Activated gamma-delta T cell treated with anti-CD3 and anti-CD28 coated beads, Interleukin-2, amount 50 U/mL, for 16 hours (primary cell): ENCODE data around the gene DBN1.
A peak's percentile ranks its signal among the peaks of the same experiment; 100 is the strongest.
"Not testable (repeated sequence)": the region's sequence is repeated elsewhere in the genome, so short reads cannot be mapped to it uniquely, and the experiment has no call there.

Source experiments
- DNase-seq: peaks from one replicate; pipeline ENCODE4 v3.0.0-alpha.2; 2020; ENCODE audit warnings: low read depth

DBN1 gene

DNA sequence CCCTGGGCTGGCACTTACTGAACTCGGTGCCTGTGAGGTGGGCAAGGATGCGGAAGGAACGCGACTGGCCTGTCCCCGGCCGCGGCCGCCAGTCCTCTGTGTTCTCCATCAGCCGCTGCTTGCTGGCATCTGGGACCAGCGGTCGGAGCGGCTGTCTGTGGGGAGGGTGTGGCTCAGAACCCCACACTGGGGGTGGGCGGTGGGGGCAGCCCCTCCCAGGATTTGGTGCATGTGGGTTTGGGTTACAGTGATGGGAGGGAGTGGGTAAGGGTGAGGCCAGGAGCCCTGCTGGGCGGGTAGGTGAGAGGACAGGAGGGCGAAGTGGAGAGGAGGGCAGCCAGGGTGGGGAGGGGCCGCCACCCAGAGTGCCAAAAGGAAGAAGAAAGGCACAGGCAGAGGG, 17.6 kb upstream of the DBN1 start:
- no peak for DNase-seq

- no peak for DNase-seq
These were observed 17.0 kb upstream of the DBN1 start for GRCh38 chr5:177490311-177490991.

DNA sequence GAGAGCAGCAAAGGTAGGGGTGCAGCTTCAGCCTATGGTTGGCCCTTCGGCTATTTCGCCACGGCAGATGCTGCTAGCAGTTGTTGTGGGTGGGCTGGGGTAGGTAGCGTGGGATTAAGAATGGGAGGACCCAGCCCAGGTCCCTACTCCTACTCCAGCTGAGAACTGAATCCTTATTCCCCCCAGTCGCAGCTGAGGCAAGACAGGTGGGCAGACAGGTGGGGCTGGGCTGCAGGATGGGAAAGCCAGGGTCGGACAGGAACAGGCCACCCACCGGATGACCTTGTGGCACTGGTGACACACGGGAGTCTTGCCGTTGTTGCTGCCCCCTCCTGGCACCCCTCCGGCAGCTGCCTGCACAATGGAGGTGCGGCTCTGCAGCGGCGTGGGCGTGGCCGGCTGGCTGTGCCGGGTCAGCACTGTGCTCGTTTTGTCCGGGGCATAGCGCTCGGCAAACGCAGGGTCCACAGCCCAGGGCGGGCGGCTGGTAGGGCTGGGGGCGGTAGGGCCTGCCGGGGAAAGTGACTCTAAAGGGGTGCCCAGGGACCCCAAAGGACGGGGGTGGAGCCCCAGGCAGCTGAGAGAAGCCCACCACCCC, 15.8 kb upstream of the DBN1 start:
- DNase-seq, result no peak

- DNase-seq, result no peak
These were observed 14.5 kb upstream of the DBN1 start for GRCh38 chr5:177487975-177488374.

DNA sequence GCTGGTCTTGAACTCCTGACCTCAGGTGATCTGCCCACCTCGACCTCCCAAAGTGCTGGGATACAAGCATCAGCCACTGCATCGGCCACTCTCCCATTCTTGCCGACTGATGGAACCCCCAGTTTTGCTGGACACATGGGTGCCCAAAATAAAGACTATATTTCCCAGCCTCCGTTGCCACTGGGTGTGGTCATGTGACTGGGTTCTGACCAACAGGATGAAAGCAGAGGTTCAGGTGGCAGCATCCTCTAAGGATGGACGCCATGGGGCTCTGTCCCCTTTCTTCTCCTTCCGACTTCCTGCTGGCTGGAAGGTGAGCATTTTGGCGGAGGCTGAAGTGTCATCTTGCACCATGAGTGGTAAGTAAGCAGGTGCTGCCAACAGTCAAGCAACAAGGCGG, 13.7 kb upstream of the DBN1 start:
- no peak for DNase-seq

GRCh38 chr5:177486256-177486655, 12.8 kb upstream of the DBN1 start:
- no peak for DNase-seq

GRCh38 chr5:177485753-177486152, 12.3 kb upstream of the DBN1 start:
- DNase-seq, result not testable (repeated sequence)

DNA sequence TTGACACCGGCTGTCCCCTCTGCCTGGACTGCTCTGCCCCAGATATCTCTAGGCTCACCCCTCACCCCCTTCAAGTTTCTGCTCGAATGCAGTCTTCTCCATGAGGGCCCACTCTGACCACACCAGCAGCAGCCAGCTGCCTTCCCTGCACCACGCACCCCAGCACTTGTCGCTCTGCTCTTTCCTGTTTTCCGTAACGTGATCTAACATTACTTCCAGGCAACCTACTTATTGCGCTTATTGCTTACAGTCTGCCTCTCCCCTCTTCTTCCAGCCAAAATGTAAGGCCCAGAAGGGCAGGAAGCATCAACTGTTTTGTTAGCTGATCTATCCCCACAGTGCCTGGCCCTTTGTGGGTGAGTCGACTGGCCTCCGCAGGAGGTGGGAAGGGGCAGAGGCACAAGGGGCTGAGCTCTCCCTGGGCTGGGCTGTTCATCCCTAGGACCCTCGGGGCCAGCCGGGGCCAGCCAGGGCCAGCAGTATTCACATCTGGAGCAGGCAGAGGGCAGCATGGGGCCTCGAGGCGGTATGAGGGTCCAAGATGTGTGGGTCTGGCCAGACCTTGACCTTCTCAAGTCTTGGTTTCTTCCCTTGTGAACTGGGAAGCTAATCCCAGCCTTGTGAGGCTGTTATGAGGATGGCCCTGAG, 11.6 kb upstream of the DBN1 start:
- no peak for DNase-seq

DNA sequence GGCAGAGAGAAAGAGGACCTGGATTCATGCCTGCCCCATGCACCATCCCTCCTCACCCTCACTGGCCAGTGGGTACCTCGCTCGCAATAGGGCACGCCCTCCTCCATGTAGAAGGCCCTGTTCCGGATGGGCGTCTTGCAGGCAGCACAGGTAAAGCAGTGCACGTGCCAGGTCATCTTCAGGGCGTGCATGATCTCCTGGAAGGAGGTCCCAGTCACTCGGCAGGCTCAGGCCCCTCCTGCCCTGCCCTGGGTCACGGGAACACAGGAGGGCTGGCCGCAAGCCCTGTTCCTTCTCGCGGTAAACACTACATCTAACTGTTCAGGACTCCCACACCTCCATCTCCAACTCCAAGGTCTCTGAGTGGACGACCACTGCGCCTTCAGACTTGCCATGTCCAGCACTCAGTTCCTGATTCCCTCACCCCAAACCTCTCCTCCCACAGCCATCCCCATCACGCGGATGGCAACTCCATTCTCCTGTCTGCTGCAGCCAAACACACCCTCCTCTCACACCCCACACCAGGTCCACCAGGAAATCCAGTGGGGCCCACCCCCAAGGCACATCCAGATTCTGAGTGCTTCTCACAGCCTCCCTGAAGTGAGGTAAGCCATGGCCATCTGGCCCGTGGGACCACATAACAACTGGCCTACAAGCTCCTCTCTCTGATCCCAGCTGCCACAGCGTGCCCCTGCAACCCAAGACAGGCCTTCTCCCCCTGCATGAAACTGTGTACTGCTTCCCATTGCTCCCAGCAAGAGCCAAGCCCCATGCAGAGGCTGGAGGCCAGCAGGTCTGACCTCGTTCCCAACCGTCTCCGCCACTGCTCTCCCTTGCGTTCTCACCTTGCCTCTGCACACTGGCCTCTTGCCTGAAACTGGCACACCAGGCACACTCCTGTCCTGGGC, 10.8 kb upstream of the DBN1 start:
- no peak for DNase-seq

GRCh38 chr5:177483042-177483441, 9.6 kb upstream of the DBN1 start:
- no peak for DNase-seq

GRCh38 chr5:177482359-177482795, 8.9 kb upstream of the DBN1 start:
- DNase-seq, result no peak

- DNase-seq, result no peak
These were observed 6.3 kb upstream of the DBN1 start for GRCh38 chr5:177479774-177480173.

GRCh38 chr5:177478711-177479646, 5.5 kb upstream of the DBN1 start:
- DNase-seq, result peak; percentile 36

GRCh38 chr5:177477701-177478477, 4.5 kb upstream of the DBN1 start:
- no peak for DNase-seq

- DNase-seq, result no peak
These were observed 3.2 kb upstream of the DBN1 start for GRCh38 chr5:177476531-177477233.

GRCh38 chr5:177475563-177476427, 2.4 kb upstream of the DBN1 start:
- no peak for DNase-seq

- DNase-seq, result no peak
These were observed 1.6 kb upstream of the DBN1 start for GRCh38 chr5:177474846-177475562.

- no peak for DNase-seq
These were observed 605 bp upstream of the DBN1 start for GRCh38 chr5:177474002-177474476.
